Adrenal gland (tissue), 5 donors: ENCODE results near the gene ABCB11.

ENCODE experiments used
- CTCF ChIP-seq, 6 experiments: fragments of 450-650 bp in 4 of 6; fragments of 200-600 bp in 2 of 6; sonication (generic) in 1 of 6; IDR thresholded peaks; 1 replicate in 5 of 6; 2 replicates in 1 of 6; pipeline versions ENCODE4 v1.5.1 to v1.8.0; 2016 to 2021; ENCODE audit warnings: antibody characterized with exemption in 6 of 6, mild to moderate bottlenecking in 2 of 6, moderate library complexity in 1 of 6
- POLR2A ChIP-seq, 2 donors: fragments of 450-650 bp; IDR thresholded peaks; one replicate each; pipeline ENCODE4 v1.6.1; 2017; ENCODE audit warnings: antibody characterized with exemption in 2 of 2, mild to moderate bottlenecking in 2 of 2, moderate library complexity in 1 of 2
- donor health status: DM: no; HTN: no; CAD: no.

DNA sequence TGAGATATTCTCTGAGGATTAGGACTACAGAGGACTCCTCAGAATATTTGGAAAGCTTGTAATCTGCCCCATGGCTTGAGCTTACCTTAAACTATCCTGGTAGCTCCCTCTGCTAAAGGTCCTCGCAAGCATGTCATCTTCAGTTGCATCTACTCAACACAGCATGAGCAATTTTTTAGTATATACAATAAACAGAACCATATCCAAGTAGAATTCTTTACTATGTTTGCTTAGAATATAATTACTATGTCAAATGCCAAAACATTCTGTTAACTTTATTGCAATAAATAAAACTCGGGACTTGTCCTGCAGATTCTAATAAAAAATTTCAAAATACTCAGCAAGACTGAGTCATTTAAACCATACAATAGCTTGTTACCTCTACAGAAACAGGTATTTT lies 62.8 kb downstream of the ABCB11 start:
- TF ChIP-seq CTCF (IDR thresholded peaks at IDR 0.05) (no peak), POLR2A (IDR thresholded peaks at IDR 0.05) (no peak)
